Measurements from ENCODE around the gene COG5.

- TF ChIP-seq BHLHE40 (IDR thresholded peaks at IDR 0.05; ENCODE audit: borderline replicate concordance in 1 of 2, low read depth in 2 of 2, low read length in 1 of 2), result no peak
- no peak for TF ChIP-seq BACH1 (IDR thresholded peaks at IDR 0.05; ENCODE audit: borderline replicate concordance)
- TF ChIP-seq ASH2L (IDR thresholded peaks at IDR 0.05; ENCODE audit: borderline replicate concordance, low read depth), result no peak
- TF ChIP-seq HDAC6 (IDR thresholded peaks at IDR 0.05; ENCODE audit: unreplicated experiment), result no peak
- no peak for TF ChIP-seq CBFB (IDR thresholded peaks at IDR 0.05; ENCODE audit: low read depth)
- no peak for TF ChIP-seq BCL3 (IDR thresholded peaks at IDR 0.05; ENCODE audit: borderline replicate concordance, insufficient read depth, low read depth, low read length, poor library complexity, severe bottlenecking)
- TF ChIP-seq POLR2AphosphoS5 (IDR thresholded peaks at IDR 0.05; ENCODE audit: low read length), result no peak
Measured at GRCh38 chr7:107244613-107245012, 319.1 kb downstream of the COG5 start.
